Measurements from ENCODE around the gene TNIK.

TNIK gene

GRCh38 chr3:171013822-171014748 is 446.1 kb downstream of the TNIK start:
- DNase-seq (ENCODE audit: low spot score) (no peak), FAIRE-seq (no peak)

GRCh38 chr3:171011873-171012336 is 448.3 kb downstream of the TNIK start:
- DNase-seq (ENCODE audit: low spot score) (no peak), FAIRE-seq (no peak)

Measured in RCC 7860 (cell line).